WI38 (cell line): ENCODE measurements around the gene GIPC2.

ENCODE experiments used
- H3K4me3 ChIP-seq: 2 replicates; pipeline ENCODE4 v1.5.1; 2011; ENCODE audit warnings: low read depth, mild to moderate bottlenecking, control low read depth, low read length
- TF ChIP-seq, protein P1 (sequence below): IDR thresholded peaks from 2 replicates; pipeline ENCODE4 v1.5.1; 2012; ENCODE audit warnings: low read depth, mild to moderate bottlenecking, control low read depth, low read length

GIPC2 gene

DNA sequence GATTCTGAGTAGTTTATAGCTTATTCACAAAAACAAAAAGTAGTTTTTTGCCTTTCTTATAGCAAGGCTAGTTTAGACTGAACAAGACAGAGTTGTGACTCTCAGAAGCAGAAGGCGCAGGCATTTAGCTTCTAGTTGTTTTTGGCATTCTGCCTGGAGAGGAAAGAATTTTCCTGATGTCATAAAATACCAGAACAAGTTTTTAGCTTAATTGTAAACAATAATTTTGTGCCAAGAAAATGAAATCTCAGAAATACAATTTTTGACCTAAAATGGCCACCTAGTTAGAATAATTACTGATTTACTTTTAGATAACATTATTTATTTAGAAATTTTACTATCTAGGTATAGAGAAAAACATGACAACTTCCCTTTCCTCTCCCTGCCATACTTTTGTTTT, 40.0 kb upstream of the GIPC2 start:
- peak overlapping the region; percentile 74 for H3K4me3 ChIP-seq
- TF ChIP-seq, protein P1, sequence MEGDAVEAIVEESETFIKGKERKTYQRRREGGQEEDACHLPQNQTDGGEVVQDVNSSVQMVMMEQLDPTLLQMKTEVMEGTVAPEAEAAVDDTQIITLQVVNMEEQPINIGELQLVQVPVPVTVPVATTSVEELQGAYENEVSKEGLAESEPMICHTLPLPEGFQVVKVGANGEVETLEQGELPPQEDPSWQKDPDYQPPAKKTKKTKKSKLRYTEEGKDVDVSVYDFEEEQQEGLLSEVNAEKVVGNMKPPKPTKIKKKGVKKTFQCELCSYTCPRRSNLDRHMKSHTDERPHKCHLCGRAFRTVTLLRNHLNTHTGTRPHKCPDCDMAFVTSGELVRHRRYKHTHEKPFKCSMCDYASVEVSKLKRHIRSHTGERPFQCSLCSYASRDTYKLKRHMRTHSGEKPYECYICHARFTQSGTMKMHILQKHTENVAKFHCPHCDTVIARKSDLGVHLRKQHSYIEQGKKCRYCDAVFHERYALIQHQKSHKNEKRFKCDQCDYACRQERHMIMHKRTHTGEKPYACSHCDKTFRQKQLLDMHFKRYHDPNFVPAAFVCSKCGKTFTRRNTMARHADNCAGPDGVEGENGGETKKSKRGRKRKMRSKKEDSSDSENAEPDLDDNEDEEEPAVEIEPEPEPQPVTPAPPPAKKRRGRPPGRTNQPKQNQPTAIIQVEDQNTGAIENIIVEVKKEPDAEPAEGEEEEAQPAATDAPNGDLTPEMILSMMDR = no peak

DNA sequence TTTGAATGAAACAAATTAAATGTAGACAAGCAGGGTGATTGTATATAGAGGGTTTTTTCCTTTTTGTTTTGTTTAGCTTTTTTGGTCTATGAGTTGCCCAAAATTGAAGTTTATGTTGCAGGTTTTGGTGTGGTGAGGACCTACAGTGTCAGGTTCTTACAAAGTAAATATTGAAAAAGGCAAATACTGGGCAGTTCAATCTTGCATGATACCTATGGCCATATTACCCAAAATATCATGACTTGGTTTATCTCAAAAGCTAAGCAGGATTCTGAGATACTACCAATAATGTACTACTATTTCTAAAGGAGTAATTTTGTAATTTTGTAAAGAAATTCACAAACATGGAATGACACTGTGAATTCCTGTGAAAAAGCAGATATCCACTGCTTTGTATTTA, 39.2 kb upstream of the GIPC2 start:
- peak overlapping the region; percentile 74 for H3K4me3 ChIP-seq
- TF ChIP-seq, protein P1 = no peak

DNA sequence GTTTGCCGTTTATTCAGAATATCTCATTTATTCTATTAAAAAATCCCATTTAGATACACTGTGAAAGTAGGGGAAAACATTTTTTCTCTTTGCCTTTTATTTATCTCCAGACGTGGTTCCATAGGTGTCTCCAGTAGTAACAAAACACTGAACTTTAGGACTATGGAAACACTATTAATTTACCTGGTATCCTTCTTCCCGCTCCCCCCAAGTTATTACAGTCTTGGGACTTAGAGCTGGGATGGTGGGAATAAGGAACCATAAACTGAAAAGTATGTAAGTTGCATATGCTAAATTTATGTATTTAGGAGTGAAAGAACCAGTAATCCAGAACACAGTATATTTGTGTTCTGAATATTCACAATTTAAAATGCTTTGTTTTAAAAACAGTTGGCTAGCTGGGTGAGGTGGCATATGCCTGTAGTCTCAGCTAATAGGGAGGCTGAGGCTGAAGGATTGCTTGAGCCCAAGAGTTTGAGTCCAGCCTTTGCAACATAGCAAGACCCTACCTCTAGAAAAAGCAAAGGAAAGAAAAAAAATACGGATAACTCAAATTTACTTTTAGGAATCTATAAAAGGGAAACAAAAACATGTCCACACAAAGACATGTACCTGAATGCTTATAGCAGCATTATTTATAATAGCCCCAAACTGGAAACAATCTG, 38.0 kb upstream of the GIPC2 start:
- peak overlapping the region; percentile 74 for H3K4me3 ChIP-seq
- TF ChIP-seq, protein P1 = no peak

DNA sequence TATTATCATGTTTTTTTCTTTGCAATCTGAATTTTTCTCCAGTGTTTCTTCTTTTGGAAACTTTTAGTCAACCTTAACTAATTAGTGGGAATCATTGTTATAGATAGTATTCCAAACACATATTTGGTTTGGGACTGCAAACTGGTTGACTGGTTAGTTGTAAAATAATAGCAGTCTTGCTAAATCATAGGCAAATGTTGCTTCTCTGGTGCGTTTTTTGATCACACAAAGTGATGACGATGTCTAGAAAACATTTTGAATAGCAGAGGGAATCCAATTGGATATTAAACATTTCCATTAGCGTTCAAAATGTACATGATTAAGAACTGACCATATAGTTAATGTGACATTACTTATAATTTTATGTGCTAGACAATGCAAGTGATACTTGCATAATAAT, 36.5 kb upstream of the GIPC2 start:
- H3K4me3 ChIP-seq = no peak overlapping the region
- TF ChIP-seq, protein P1 = no peak

DNA sequence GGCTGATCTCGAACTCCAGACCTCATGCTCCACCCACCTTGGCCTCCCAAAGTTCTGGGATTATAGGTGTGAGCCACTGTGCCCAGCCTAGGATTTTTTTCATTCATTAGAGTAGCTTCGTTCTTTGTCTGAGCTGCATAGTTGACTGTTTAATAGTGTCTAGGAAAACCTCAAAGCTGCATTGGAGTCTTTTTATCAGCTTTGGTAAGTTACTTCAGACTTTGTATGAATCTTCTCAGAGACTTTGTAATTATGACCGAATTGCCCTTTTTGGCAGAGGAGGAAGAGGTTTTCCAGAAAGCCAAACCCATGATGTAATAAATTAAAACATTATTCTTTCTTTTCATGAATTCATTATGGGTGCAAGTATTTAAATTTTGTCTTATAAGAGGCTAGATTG, 35.9 kb upstream of the GIPC2 start:
- no peak overlapping the region for H3K4me3 ChIP-seq
- TF ChIP-seq, protein P1 = no peak

DNA sequence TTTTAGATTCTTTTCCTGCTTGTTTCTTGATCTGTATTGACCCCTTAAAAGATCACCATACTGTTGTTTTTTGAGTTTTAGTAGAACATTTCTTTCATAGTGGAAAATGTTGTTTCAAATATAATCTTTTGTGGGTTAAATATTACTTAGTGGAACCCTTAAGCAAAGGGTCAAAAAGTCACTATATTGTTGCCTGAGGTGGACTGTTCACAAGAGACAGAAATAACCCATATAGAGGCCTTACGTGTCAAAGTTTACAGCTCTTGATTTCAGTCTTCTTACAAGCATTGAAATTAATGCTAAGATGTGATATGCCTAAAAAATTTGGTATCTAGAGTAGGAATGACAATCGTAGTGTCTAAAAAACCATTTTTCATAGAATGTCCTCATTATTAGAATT, 34.7 kb upstream of the GIPC2 start:
- no peak overlapping the region for H3K4me3 ChIP-seq
- TF ChIP-seq, protein P1 = no peak

DNA sequence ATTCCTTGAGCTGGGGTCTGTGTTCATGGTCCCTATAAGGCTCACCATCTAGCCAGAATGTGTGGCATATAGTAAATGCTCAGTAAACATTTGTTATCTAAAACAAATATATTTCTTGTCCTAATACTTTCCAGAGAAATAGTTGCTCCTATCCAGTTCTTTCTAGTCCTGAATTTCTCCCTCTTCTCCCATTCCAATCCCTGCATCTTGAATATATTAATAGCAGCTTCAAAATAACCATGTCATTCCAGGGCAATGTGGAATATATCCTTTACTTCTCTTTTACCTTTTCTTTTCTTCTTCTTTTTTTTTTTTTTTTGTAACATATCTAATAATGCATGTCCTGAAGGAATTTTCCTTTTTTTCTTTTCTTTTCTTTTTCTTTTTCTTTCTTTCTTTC, 30.6 kb upstream of the GIPC2 start:
- no peak overlapping the region for H3K4me3 ChIP-seq
- TF ChIP-seq, protein P1 = no peak
